Adrenal gland (tissue), 12 donors: ENCODE data around the gene LMX1B. TPM values are rescaled to one million over a fixed set of nuclear protein-coding genes. Genes with fewer than 3 reads are reported as not detected.

Experiments used
- DNase-seq, 7 donors: peaks; one replicate each; pipeline ENCODE4 v3.0.0-alpha.2; 2019 to 2020
- H3K27ac ChIP-seq, 5 donors: fragments of 200-600 bp; sonication (generic) in 4 of 5; 1 replicate in 3 of 5; 2 replicates in 2 of 5; pipeline versions ENCODE4 v1.5.1 to v1.8.0; 2016 to 2020; ENCODE audit warnings: mild to moderate bottlenecking in 1 of 5
- H3K27me3 ChIP-seq: fragments of 200-600 bp; 2 replicates; pipeline ENCODE4 v1.8.0; 2021
- H3K36me3 ChIP-seq, 2 donors: fragments of 200-600 bp; replicated peaks in 1 of 2; 1 replicate in 1 of 2; 2 replicates in 1 of 2; pipeline versions ENCODE4 v1.5.1 to v1.8.0; 2018 to 2022
- H3K4me1 ChIP-seq, 2 donors: fragments of 200-600 bp; replicated peaks in 1 of 2; 1 replicate in 1 of 2; 2 replicates in 1 of 2; pipeline versions ENCODE4 v1.5.1 to v1.8.0; 2018 to 2021
- H3K4me3 ChIP-seq, 4 donors: fragments of 200-600 bp; sonication (generic) in 3 of 4; one replicate each; pipeline ENCODE4 v1.5.1; 2016 to 2018
- H3K9me3 ChIP-seq, 3 donors: fragments of 200-600 bp; sonication (generic) in 1 of 3; replicated peaks in 1 of 3; 1 replicate in 2 of 3; 2 replicates in 1 of 3; pipeline versions ENCODE4 v1.5.1 to v1.8.0; 2016 to 2021
- POLR2A ChIP-seq, 2 donors: fragments of 450-650 bp; IDR thresholded peaks; one replicate each; pipeline ENCODE4 v1.6.1; 2017; ENCODE audit warnings: antibody characterized with exemption in 2 of 2, mild to moderate bottlenecking in 2 of 2, moderate library complexity in 1 of 2
- WGBS, 4 donors: extraction: QIAGEN DNeasy Blood & Tissue Kit in 2 of 4; methylation state at CpG; one replicate each; pipeline versions ENCODE4 v1.1.5 to v1.1.7; 2013 to 2017; 5-methylcytosine and 5-hydroxymethylcytosine counted together
- intact Hi-C, 2 donors: fragments of 100-400 bp; cut with DNase I; formaldehyde crosslinking; loops; one replicate each; pipeline versions ENCODE4 v1.14.1 to v1.15.0; 2022 to 2023
- polyA plus RNA-seq, 3 donors: library from polyadenylated mRNA; stranded (reverse); fragments of 200-250 nt in 2 of 3; fragments of 350-450 nt in 1 of 3; fragmentation: Illumina TruSeq in 1 of 3; extraction: RNeasy Lipid Tissue Mini Kit (QIAGEN cat#74804) in 1 of 3; gene quantifications; one replicate each; pipeline ENCODE4 v1.2.3, GENCODE V29; 2013 to 2014
- total RNA-seq, 9 donors: library from RNA; depleted of rRNA in 4 of 9; stranded (reverse); fragments of >200 nt in 4 of 9; fragments of 120-200 nt in 1 of 9; fragmentation: NEBNext Ultra II Directional in 1 of 9; extraction: Animal tissue kit (Norgen Biotek cat#: 25700) in 1 of 9; gene quantifications; one replicate each; pipeline versions ENCODE4 v1.1.0 to v1.2.4, GENCODE V29; 2013 to 2023
- TF ChIP-seq, protein P1 (sequence below), 6 experiments: fragments of 450-650 bp in 4 of 6; fragments of 200-600 bp in 2 of 6; sonication (generic) in 1 of 6; IDR thresholded peaks; 1 replicate in 5 of 6; 2 replicates in 1 of 6; pipeline versions ENCODE4 v1.5.1 to v1.8.0; 2016 to 2021; ENCODE audit warnings: antibody characterized with exemption in 6 of 6, mild to moderate bottlenecking in 2 of 6, moderate library complexity in 1 of 6
- donor health status: healthy with polysubstance abuse.
- donor health status: Bipolar disorder and iron deficiency.
- donor health status: DM: yes; HTN: yes; CAD: no.
- donor health status: DM: no; HTN: no; CAD: no.
- donor health status: DM: no; HTN: no; CAD: no.
- donor health status: DM: yes; HTN: yes; CAD: no.

The LMX1B gene
- total and polyA plus RNA-seq, 12 donors = under 0.01 to 0.07 TPM; not detected in 10

DNA sequence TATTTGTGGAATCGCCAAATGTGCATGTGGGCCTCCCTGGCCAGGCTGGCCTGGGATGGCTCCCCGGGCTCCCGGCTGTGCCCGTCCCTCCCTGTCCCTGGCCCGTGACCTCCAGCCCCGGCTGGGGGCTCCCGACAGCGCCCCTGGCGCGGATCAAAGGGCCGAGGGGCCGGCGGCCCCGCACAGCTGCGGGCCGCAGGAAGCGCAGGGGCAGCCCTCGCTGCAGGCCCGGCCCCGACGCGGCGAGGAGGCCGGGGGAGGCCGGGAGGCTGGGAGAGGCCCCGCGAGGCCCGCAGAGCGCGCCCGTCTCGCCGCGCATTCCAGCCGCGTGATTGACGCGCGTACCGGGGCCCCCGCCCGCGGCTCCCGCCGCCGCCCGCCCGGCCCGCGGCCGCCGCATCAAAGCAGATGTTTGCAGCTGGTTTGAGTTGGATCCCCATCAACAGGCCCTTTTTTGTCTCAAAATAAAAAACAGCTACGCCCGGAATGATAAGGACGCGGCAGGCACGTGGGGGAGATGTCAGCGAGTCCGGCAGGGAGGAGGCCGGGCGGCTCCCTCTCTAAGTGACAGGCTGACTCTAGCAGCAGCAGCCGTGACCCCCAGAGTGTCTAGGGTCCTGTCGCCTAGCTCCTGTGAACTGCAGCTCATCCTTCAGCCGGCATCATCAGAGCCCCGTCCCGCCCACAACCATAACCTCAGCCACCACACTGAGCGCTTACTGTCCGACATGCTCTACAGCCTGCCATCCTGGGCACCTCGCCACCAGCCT lies 69.4 kb downstream of the LMX1B start:
- H3K27ac ChIP-seq = no peak overlapping the region
- no peaks in the 10 kb centered on the region for H3K4me1 ChIP-seq
- no peaks in the 10 kb centered on the region for H3K36me3 ChIP-seq
- no peak for DNase-seq
- 5 to 16% (median 7%) methylated on average over 27 to 69 of the region's 69 CpGs for WGBS, 4 donors
- peak overlapping the region in 1 of 4 donors; percentile 26 for H3K4me3 ChIP-seq
- intact Hi-C loops = no loop called here
- no peaks in the 10 kb centered on the region for H3K9me3 ChIP-seq
- peaks cover 30% of the 10 kb centered on the region for H3K27me3 ChIP-seq
- TF ChIP-seq POLR2A (IDR thresholded peaks at IDR 0.05) = no peak
- TF ChIP-seq, protein P1, sequence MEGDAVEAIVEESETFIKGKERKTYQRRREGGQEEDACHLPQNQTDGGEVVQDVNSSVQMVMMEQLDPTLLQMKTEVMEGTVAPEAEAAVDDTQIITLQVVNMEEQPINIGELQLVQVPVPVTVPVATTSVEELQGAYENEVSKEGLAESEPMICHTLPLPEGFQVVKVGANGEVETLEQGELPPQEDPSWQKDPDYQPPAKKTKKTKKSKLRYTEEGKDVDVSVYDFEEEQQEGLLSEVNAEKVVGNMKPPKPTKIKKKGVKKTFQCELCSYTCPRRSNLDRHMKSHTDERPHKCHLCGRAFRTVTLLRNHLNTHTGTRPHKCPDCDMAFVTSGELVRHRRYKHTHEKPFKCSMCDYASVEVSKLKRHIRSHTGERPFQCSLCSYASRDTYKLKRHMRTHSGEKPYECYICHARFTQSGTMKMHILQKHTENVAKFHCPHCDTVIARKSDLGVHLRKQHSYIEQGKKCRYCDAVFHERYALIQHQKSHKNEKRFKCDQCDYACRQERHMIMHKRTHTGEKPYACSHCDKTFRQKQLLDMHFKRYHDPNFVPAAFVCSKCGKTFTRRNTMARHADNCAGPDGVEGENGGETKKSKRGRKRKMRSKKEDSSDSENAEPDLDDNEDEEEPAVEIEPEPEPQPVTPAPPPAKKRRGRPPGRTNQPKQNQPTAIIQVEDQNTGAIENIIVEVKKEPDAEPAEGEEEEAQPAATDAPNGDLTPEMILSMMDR (IDR thresholded peaks at IDR 0.05) = no peak

DNA sequence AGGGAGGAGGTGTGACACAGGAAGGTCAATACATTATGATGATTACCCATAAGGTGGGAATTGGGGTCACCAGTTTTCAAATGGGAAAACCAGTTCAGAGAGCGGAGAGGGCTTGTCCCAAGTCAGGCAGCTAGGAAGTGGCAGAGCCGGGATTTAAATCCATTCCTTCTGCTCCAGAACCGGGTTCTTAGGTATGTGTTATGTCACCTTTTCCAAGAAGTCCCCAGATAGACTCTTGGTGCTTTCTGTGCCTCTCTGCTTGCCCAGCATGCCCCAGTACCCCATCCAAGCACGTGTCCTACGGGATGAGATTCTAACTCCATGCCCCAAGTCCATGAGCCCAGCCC lies 69.9 kb downstream of the LMX1B start:
- Histone ChIP-seq H3K4me1 (no peaks in the 10 kb centered on the region), H3K9me3 (no peaks in the 10 kb centered on the region), H3K27ac (no peak overlapping the region), H3K27me3 (peaks cover 35% of the 10 kb centered on the region), H3K4me3 (no peak overlapping the region), H3K36me3 (no peaks in the 10 kb centered on the region)
- no peak for TF ChIP-seq POLR2A (IDR thresholded peaks at IDR 0.05)
- TF ChIP-seq, protein P1 (IDR thresholded peaks at IDR 0.05) = no peak
- WGBS, 4 donors = 67 to 77% (median 72%) methylated on average over 5 of the region's 5 CpGs
- DNase-seq = no peak
- intact Hi-C loops = no loop called here

DNA sequence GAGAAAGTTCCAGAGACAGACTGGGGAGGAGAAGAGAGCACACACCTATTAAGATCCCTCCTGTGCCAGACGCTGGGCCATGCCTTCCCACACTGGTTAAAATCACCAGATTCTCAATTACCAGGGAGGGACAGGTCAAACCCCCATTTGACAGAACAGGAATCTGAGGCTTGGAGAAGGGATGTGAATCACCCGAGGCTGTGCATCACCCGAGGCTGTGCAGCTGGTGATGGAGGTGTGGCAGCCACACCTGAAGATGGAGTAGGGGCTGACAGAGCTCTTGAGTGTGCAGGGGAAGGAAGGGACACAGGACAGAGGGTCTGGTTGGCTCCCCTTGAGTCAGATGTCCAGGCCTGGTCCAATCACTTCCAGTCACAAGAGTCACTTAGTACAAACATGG lies 70.6 kb downstream of the LMX1B start:
- H3K27me3 ChIP-seq = peaks cover 41% of the 10 kb centered on the region
- DNase-seq = no peak
- WGBS, 4 donors = 54 to 79% (median 68%) methylated on average over 3 of the region's 3 CpGs
- H3K4me1 ChIP-seq = no peaks in the 10 kb centered on the region
- no peak overlapping the region for H3K27ac ChIP-seq
- H3K4me3 ChIP-seq = no peak overlapping the region
- TF ChIP-seq, protein P1 (IDR thresholded peaks at IDR 0.05) = no peak
- TF ChIP-seq POLR2A (IDR thresholded peaks at IDR 0.05) = no peak
- H3K36me3 ChIP-seq = no peaks in the 10 kb centered on the region
- H3K9me3 ChIP-seq = no peaks in the 10 kb centered on the region
- intact Hi-C loops = no loop called here

DNA sequence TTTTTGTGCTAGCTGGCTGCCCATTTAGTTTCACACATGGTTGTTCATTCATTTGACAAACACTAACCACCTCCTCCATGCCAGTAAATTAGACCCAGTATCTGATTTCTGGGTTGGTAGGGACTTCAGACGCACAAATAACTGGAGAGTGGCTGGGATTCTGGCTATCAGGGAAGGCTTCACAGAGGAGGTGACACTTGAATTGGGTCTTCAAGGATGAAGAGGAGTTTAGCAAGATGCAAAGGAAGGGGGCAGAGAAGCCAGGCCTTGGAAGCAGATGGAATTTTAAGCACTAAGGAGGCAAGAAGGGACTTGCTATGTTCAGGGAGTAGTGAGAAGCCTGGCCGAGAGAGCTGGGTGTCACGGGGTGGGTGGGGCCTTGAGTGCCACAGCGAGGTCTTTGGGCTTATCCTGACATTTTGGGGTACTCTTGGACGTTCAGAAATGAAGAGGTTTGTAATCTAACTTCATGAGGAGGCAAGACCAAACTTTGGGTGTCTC lies 71.3 kb downstream of the LMX1B start:
- Histone ChIP-seq H3K27me3 (peaks cover 48% of the 10 kb centered on the region), H3K9me3 (no peaks in the 10 kb centered on the region), H3K4me3 (no peak overlapping the region), H3K4me1 (no peaks in the 10 kb centered on the region), H3K27ac (no peak overlapping the region), H3K36me3 (no peaks in the 10 kb centered on the region)
- WGBS, 4 donors = 56 to 72% (median 69%) methylated on average over 5 of the region's 5 CpGs
- DNase-seq = no peak
- intact Hi-C loops = no loop called here
- TF ChIP-seq POLR2A (IDR thresholded peaks at IDR 0.05) = no peak
- TF ChIP-seq, protein P1 (IDR thresholded peaks at IDR 0.05) = no peak
